SH-SY5Y (cell line): Measurements from ENCODE around the gene TBC1D9B.

ENCODE experiments used
- GATA2 ChIP-seq: IDR thresholded peaks from 2 replicates; pipeline ENCODE4 v1.6.1; 2011; ENCODE audit warnings: mild to moderate bottlenecking, low read depth, low read length
- GATA3 ChIP-seq: IDR thresholded peaks from 2 replicates; pipeline ENCODE4 v1.6.1; 2011; ENCODE audit warnings: low read depth, mild to moderate bottlenecking, low read length, moderate library complexity

The TBC1D9B gene

DNA sequence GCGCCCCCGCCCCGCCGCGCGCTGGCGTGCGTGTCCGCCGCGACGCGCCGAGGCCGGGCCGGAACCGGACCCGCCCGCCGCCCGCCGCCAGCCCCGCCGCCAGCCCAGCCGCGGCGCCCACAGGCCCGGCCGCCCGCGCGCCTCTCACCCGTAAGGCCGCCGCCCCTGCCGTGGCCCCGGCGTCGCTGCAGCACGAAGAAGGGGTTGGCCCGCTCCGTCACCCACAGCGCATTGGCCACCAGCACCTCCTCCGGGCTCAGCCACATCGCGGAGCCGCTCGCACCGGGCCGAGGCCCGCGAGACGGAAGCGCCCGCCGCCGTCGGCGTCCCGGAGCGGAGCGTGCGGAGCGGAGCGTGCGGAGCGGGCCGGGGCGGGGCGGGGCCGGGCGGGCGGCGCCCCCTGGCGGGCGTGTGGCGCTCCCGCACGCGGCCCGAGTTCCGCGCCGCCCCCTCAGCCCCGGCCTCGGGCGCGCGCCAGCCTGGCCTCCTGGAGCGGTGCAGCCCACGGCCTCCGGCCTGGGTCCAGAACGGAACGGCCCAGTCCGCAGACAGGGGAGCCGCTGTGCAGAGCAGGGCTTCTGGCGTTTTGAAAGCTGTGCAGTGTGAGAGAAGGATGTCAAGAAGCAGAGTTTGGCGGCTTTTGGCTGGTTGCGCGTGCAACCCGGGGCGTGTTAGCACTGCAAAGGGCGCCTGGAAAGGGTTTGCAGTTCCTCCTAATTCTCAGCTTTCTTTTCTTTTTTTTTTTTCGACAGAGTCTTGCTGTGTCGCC, at the start of gene TBC1D9B:
Gene TBC1D9B, minus strand, starts transcription at position 342 of the 769 bp plus-strand sequence. Its CDS starts 76 bp downstream, at position 266.
- TF ChIP-seq GATA3 = no peak
- no peak for TF ChIP-seq GATA2

DNA sequence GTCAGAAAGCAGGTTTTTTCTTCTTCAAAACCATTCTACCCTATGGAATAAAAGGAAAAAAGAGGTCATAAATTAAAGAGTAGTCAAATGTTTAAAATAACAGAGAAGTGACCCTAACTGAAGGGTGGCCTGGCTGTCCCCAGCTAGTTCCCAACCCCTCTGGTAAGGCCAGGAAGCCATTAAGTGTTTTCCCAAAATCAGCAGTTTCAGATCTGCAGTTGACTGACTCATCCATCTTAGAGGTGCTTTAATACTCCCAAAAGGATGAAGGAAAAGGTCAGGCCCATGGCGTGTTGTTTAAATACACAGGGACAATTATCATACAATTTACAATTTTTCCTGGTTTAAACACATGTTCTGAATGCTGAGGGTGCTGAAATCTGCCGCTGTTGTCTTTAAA, 47.9 kb upstream of the TBC1D9B start:
- TF ChIP-seq GATA3 = no peak
- TF ChIP-seq GATA2 = no peak

DNA sequence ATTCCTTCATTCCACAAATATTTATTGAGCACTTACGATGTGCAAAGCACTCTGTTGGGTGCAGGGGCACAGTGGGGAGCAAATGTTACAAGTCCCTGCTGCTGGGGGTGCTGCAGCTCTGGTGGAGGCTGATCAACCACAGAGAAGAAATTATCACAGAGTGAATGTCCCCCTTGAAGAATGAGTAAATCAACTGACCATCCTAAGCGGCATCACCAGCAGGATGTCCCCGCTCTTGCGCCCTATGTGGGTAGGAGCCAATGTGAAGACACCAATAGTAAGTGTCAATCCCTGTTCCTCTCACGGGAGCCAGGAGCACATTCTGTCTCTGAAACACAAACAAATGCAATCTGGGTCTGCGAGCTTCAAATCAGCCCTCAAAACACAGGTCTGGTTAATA, 47.4 kb upstream of the TBC1D9B start:
- TF ChIP-seq GATA3 = no peak

DNA sequence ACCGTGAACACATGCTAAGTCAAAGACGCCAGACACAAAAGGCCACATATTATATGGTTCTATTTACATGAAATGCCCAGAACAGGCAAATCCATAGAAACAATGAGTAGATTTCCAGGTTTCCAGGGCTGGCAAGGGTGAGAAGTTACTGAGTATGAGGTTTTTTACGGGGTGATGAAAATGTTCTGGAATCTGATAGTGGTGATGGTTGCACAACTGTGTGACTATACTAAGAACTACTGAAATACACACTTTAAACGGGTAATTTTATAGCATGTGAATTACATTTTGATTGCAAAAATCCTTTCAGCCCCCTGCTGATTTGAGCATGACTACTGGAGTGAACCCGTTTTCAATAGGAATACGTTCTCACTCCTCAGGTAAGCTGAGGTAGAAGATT, 46.7 kb upstream of the TBC1D9B start:
- no peak for TF ChIP-seq GATA3
- no peak for TF ChIP-seq GATA2

DNA sequence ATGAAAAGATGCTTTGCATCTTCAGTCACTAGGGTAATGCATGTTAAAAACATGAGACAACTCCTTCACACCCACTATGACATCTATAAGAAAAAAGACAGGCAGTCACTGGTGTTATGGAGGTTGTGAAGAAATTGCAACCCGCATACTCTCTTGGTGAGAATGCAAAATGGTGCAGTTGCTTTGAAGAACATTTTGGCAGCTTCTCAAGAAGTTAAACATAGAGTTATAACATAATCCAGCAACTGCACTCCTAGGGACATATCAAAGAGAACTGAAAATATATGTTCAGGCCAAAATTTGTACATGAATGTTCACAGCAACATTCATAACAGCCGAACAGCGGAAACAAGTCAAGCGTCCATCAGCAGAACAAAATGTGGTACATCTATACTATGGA, 46.3 kb upstream of the TBC1D9B start:
- TF ChIP-seq GATA3 = no peak
- TF ChIP-seq GATA2 = no peak

DNA sequence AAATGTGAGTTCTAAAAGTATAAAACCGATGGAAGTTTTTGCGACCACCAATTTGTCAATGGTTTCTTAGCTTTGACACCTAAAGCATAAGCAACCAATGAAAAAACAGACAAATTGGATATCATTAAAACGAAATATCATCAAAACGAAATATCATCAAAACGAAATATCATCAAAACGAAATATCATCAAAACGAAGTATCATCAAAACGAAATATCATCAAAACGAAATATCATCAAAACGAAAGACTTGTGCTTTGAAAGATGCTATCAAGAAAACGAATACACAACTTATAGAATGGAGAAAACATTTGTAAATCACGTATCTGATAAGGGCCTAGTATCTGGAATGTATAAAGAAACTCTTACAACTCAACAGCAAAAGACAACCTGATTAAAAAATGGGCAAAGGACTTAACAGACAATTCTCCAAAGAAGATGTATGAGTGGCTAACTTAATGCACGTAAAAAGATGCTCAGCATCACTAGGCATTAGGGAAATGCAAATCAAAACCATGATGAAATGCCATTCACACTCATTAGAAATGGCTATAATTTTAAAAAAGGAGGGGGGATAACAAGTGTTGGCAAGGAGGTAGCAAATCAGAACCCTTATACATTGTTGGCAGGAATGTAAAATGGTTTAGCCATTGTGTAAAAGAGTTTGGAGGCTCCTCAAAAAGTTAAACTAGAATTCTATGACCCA, 29.4 kb upstream of the TBC1D9B start:
- TF ChIP-seq GATA2 = no peak
- no peak for TF ChIP-seq GATA3

DNA sequence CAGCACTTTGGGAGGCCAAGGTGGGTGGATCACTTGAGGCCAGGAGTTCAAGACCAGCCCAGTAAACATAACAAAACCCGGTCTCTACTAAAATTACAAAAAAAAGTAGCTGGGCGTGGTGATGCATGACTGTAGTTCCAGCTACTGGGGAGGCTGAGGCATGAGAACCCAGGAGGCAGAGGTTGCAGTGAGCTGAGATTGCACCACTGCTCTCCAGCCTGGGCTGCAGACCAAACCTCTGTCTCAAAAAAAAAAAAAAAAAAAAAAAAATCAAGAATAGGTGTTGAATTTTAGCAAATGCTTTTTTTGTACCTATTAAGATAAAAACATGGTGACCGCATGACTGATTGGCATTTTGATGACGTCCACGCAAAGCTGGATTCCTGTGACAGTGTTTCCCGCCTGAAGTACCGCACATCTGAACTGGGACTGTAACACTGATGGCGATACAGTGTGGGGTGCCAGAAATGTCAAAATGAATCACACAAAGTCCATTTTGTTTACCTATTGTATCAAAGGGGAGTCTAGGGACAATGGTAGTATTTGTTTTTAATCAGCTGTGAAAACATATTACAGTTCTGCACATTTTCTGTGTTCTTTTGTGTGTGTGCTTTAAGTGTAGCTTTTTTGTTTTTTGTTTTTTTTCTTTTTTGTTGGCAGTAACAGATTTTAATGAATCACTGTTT, 23.2 kb upstream of the TBC1D9B start:
- TF ChIP-seq GATA3 (no peak), GATA2 (no peak)

DNA sequence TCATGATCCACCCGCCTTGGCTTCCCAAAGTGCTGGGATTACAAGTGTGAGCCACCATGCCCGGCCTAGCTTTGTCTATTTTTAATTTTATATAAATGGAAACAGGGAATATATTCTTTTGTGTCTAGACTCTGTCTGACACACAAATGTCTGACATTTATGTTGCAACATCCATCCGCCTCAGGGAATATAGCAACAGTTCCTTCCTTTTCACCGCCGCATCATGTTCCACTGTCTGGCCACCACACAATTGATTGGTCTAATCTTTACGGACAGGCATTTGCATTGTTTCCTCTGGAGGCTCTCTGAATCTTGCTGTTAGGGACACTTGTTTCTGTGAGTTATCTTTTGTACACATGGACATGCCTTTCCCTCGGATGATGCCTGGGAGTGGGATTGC, 20.1 kb upstream of the TBC1D9B start:
- no peak for TF ChIP-seq GATA2
- no peak for TF ChIP-seq GATA3

DNA sequence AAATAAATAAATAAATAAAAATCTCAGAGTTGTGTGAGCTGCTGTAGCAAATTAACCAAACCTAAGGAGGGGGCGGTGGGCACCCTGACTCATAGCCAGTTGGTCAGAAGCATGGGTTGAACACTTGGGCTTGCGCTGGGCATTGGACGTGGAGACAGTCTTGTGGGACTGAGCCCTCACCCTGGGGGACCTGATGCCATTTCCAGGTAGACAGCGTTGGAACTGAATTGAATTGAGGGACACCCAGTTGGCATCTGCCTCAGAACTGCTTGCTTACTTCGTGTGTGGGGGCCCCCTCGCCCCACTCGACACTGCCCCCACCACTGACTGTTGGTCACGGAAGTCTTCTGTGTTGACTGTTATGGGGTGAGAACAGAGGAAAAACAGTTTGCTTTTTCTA, 19.0 kb upstream of the TBC1D9B start:
- TF ChIP-seq GATA2 = no peak
- no peak for TF ChIP-seq GATA3

DNA sequence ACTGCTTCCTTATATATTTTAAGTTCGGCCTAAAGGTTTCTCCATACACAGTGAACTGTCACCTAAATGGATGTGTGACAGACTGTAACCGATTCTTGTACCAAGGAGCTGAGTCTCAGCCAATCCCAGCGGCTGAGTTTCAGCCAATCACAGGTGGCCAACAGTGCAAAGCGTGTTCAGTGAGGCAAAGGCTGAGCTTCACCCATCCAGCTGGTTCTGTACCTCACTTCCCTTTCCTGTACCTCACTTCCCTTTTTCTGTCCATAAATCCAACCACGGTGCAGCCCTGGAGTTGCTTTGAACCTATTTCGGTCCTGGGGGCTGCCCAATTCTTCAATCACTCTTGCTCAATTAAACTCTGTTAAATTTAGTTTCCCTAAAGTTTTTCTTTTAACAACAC, 15.7 kb upstream of the TBC1D9B start:
- TF ChIP-seq GATA2 = no peak
- TF ChIP-seq GATA3 = no peak

DNA sequence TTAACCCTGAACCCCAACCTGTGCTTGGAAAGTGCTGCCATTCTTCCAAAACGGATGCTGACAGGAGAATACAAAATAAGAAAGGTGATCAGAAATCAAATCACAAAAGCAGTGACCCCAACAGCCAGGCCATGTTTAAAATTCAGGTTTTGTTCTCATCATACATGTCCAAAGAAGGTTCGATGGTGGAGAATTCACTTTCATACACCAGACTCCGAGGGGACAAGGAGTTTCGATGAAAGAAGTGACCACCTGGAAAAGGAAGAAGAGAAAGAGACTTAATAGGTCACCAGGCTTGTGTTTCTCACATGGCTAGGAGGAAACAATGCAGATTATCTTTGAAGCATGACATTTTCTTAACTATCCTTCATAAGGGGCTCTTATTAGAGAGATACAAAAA, 12.5 kb upstream of the TBC1D9B start:
- TF ChIP-seq GATA2 = no peak
- TF ChIP-seq GATA3 = no peak

DNA sequence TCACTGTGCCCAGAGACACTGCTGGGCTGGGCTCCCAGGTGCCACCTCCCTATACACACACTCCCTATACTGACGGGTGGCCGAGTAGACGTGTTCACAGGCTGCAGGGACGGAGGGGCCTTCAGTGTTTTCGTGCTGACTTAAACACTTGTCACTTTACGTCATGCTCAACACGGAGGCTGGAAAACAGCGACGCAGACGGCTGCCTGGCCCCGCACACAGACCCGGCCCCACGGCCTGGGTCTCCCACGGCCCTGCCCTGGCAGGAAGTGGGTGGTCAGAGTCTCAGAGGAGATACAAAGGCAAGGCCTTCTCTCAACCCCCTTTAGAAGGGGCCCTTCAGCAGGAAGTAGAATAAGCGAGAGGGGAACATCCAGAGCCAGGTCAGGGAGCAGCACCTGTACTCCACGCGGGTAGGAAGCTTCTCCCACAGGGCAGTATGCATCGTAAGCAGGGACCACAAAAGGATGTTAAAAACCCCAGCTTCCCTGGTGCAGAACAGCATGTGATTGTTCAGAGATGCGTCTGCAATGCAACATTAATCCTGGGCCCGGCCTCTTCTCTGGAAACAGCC, 11.9 kb upstream of the TBC1D9B start:
- TF ChIP-seq GATA3 (no peak), GATA2 (no peak)

DNA sequence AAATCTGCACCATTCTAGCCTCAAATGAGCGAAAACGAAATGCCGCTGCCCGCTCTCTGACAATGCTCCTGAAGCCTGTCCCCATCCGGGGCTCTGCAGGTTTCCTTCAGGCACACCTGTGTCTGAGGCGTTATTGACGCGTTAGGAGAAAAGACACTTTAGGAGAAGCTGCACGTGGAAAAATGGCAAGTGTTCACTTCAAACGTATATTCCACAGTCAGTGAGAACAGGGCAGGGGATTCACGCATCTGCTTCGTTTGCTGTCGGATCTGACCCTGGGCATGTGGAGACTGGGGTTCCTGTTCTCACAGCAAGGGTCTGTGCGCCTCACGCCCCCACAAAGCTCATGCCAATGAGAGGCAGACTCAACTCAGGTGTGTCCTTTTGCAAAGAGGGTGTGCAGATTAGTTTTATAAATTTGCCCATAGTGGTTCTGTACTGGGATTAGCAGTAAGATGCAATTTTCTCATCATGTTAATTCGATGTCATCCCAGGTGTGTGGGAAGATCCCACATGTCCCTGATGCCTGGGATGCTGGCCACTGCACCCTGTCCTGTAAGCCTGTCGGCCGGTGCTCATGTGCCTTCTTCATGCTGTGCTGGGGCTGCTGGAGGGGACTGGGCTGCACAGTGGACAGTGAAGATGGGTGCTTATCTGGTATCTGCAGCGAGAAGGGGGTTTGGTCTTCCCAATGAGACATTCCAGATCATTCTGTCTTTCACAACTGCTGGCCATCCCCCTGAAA, 11.2 kb upstream of the TBC1D9B start:
- TF ChIP-seq GATA3 (no peak), GATA2 (no peak)

DNA sequence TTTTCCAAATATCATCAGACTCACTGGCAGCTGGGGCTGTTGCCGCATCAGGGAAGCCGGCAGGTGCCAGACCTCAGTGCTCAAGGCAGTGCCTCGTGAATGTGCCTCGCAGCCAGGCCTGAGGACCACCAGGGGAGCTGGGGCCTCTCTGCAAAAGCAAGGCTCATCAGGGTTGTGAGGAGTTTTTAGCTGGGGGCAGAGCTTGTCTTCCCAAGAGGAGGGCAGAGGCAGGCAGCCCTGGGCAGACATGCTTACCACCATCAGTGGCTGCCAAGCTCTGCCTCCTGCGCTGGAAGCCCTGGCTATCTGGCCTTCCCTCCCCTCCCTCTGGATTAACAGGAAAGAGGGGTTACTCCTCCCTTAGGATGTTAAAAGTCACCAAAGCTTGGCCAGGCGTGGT, 8.8 kb upstream of the TBC1D9B start:
- no peak for TF ChIP-seq GATA2
- no peak for TF ChIP-seq GATA3
